ENCODE data around the gene KIDINS220. TPM values are rescaled to one million over a fixed set of nuclear protein-coding genes. Genes with fewer than 3 reads are reported as not detected.

KIDINS220 gene
- total and polyA plus RNA-seq, 2 of the 13 experiments (the other 11 are each of a cell fraction or from before 2014, with no cell fraction given) = 25.2 to 32.3 TPM

- TF ChIP-seq MXD4 (CRISPR knock-in tag; IDR thresholded peaks at IDR 0.05) (no peak), ELF1 (CRISPR knock-in tag; IDR thresholded peaks at IDR 0.05) (0 out of 2 replicates have a peak, but pooled peaks have one; percentile 29), ZNF629 (CRISPR knock-in tag; conservative IDR thresholded peaks at IDR 0.05) (no peak), LBX2 (CRISPR knock-in tag; IDR thresholded peaks at IDR 0.05; ENCODE audit: borderline replicate concordance) (no peak), PAWR (CRISPR knock-in tag; IDR thresholded peaks at IDR 0.05; ENCODE audit: borderline replicate concordance) (no peak), RNF2 (conservative IDR thresholded peaks at IDR 0.05; ENCODE audit: low read depth) (no peak), NKX3-1 (CRISPR knock-in tag; IDR thresholded peaks at IDR 0.05) (no peak), FOSL1 (CRISPR knock-in tag; IDR thresholded peaks at IDR 0.05; ENCODE audit: borderline replicate concordance) (no peak), ZNF660 (CRISPR knock-in tag; IDR thresholded peaks at IDR 0.05; ENCODE audit: borderline replicate concordance, low read depth) (no peak), ZNF362 (CRISPR knock-in tag; IDR thresholded peaks at IDR 0.05; ENCODE audit: borderline replicate concordance) (no peak), MBD4 (IDR thresholded peaks at IDR 0.05; ENCODE audit: borderline replicate concordance, low read length) (no peak), ZBTB44 (CRISPR knock-in tag; IDR thresholded peaks at IDR 0.05) (no peak), PLRG1 (conservative IDR thresholded peaks at IDR 0.05) (no peak), FOXK1 (CRISPR knock-in tag; IDR thresholded peaks at IDR 0.05; ENCODE audit: borderline replicate concordance, low read depth) (peak; percentile 64; the same call in 1 of the 2 replicates), FOXJ3 (CRISPR knock-in tag; IDR thresholded peaks at IDR 0.05; ENCODE audit: borderline replicate concordance) (no peak), ZNF121 (CRISPR knock-in tag; IDR thresholded peaks at IDR 0.05) (0 out of 2 replicates have a peak, but pooled peaks have one; percentile 29), CBX1 (IDR thresholded peaks at IDR 0.05; ENCODE audit: low read depth) (no peak), POLR2AphosphoS5 (IDR thresholded peaks at IDR 0.05; ENCODE audit: low read depth, low read length) (no peak), EZH2 (conservative IDR thresholded peaks at IDR 0.05; ENCODE audit: low read depth, low read length) (no peak), CEBPB (IDR thresholded peaks at IDR 0.05; ENCODE audit: borderline replicate concordance, low read depth, low read length) (peak; percentile 100), ZBTB20 (CRISPR knock-in tag; IDR thresholded peaks at IDR 0.05; ENCODE audit: borderline replicate concordance, low read depth) (no peak), MXD3 (CRISPR knock-in tag; IDR thresholded peaks at IDR 0.05) (no peak), MTF1 (CRISPR knock-in tag; IDR thresholded peaks at IDR 0.05) (no peak), IRF2 (CRISPR knock-in tag; IDR thresholded peaks at IDR 0.05) (peak; percentile 41; the same call in 1 of the 2 replicates), MAFG (CRISPR knock-in tag; IDR thresholded peaks at IDR 0.05) (no peak), ZNF580 (CRISPR knock-in tag; IDR thresholded peaks at IDR 0.05; ENCODE audit: borderline replicate concordance, low read depth) (no peak), MAX (IDR thresholded peaks at IDR 0.05) (no peak)
Observed at GRCh38 chr2:8821276-8822217, 15.9 kb downstream of the KIDINS220 start (continued).

Data from HepG2 (cell line).